Neural cell (in vitro differentiated cells): ENCODE measurements around the gene TRIM4. TPM values are rescaled to one million over a fixed set of nuclear protein-coding genes. Genes with fewer than 3 reads are reported as not detected.
"Not testable (repeated sequence)": the region's sequence is repeated elsewhere in the genome, so short reads cannot be mapped to it uniquely, and the experiment has no call there.

Experiments
- H2AFZ ChIP-seq: fragments of 200-600, 300-800 bp; sonication (generic), shearing (Covaris generic); 2 replicates; pipeline ENCODE4 v1.6.0; 2014; ENCODE audit warnings: low read depth, mild to moderate bottlenecking, antibody characterized with exemption, low read length, moderate library complexity
- H3F3A ChIP-seq: fragments of 200-600 bp; shearing (Covaris generic); 2 replicates; pipeline ENCODE4 v1.6.1; 2016; ENCODE audit warnings: mild to moderate bottlenecking, moderate library complexity, mixed read lengths, antibody characterized with exemption, low read length; ENCODE audit not compliant: insufficient read depth, poor library complexity, severe bottlenecking
- H3K27ac ChIP-seq: fragments of 200-600, 300-800 bp; sonication (generic), shearing (Covaris generic); 2 replicates; pipeline ENCODE4 v1.5.1; 2014; ENCODE audit warnings: mild to moderate bottlenecking, low read length, moderate library complexity
- H3K27me3 ChIP-seq: fragments of 300-800, 200-600 bp; sonication (generic), shearing (Covaris generic); 2 replicates; pipeline ENCODE4 v1.6.0; 2014; ENCODE audit warnings: mild to moderate bottlenecking, low read depth, low read length, moderate library complexity; ENCODE audit not compliant: insufficient read depth
- H3K36me3 ChIP-seq: fragments of 300-800, 200-600 bp; sonication (generic), shearing (Covaris generic); 2 replicates; pipeline ENCODE4 v1.5.1; 2014; ENCODE audit warnings: mild to moderate bottlenecking, antibody characterized with exemption, low read length, moderate library complexity; ENCODE audit not compliant: insufficient read depth
- H3K4me2 ChIP-seq: fragments of 300-800, 200-600 bp; sonication (generic), shearing (Covaris generic); 2 replicates; pipeline ENCODE4 v1.6.0; 2014; ENCODE audit warnings: mild to moderate bottlenecking, low read length
- H3K4me3 ChIP-seq: fragments of 300-800, 200-600 bp; sonication (generic), shearing (Covaris generic); 2 replicates; pipeline ENCODE4 v1.5.1; 2014; ENCODE audit warnings: mild to moderate bottlenecking, low read length, moderate library complexity
- H3K79me2 ChIP-seq: fragments of 200-600 bp; shearing (Covaris generic); replicated peaks from 2 replicates; pipeline ENCODE4 v1.6.0; 2014; ENCODE audit warnings: mild to moderate bottlenecking, low read length, moderate library complexity; ENCODE audit not compliant: insufficient read depth
- H3K9ac ChIP-seq: fragments of 300-800, 200-600 bp; sonication (generic), shearing (Covaris generic); 2 replicates; pipeline ENCODE4 v1.6.1; 2016; ENCODE audit warnings: mild to moderate bottlenecking, low read length, mixed read lengths
- H3K9me2 ChIP-seq: fragments of 200-600 bp; shearing (Covaris generic); 2 replicates; pipeline ENCODE4 v1.6.1; 2016; ENCODE audit warnings: mild to moderate bottlenecking, low read length, mixed read lengths; ENCODE audit not compliant: insufficient read depth
- H3K9me3 ChIP-seq: fragments of 200-600, 300-800 bp; sonication (generic), shearing (Covaris generic); 2 replicates; pipeline ENCODE4 v1.6.1; 2016; ENCODE audit warnings: mild to moderate bottlenecking, mixed run types, low read length, moderate library complexity, mixed read lengths
- H4K20me1 ChIP-seq: fragments of 200-600 bp; shearing (Covaris generic); 2 replicates; pipeline ENCODE4 v1.6.1; 2016; ENCODE audit warnings: mild to moderate bottlenecking, mixed run types; ENCODE audit not compliant: insufficient read depth
- CTCF ChIP-seq: fragments of 450-650 bp; IDR thresholded peaks from 2 replicates; pipeline ENCODE4 v1.5.1; 2014; ENCODE audit warnings: antibody characterized with exemption, mild to moderate bottlenecking, moderate library complexity; ENCODE audit not compliant: poor library complexity, severe bottlenecking
- EP300 ChIP-seq: fragments of 450-650 bp; conservative IDR thresholded peaks from 2 replicates; pipeline ENCODE4 v1.6.1; 2014; ENCODE audit warnings: antibody characterized with exemption, mild to moderate bottlenecking, moderate library complexity; ENCODE audit not compliant: poor library complexity, severe bottlenecking
- EZH2 ChIP-seq: fragments of 200-600, 300-800 bp; shearing (Covaris generic), sonication (generic); IDR thresholded peaks from 2 replicates; pipeline ENCODE4 v1.6.1; 2014; ENCODE audit warnings: antibody characterized with exemption, low read length, borderline replicate concordance, mild to moderate bottlenecking; ENCODE audit not compliant: insufficient read depth, poor library complexity, severe bottlenecking
- MXI1 ChIP-seq: fragments of 450-650 bp; conservative IDR thresholded peaks from 2 replicates; pipeline ENCODE4 v1.6.1; 2014; ENCODE audit warnings: antibody characterized with exemption, mild to moderate bottlenecking; ENCODE audit not compliant: poor library complexity, severe bottlenecking
- POLR2AphosphoS5 ChIP-seq: IDR thresholded peaks from 2 replicates; pipeline ENCODE4 v1.6.1; 2012
- RAD21 ChIP-seq: fragments of 450-650 bp; conservative IDR thresholded peaks from 2 replicates; pipeline ENCODE4 v1.6.1; 2014; ENCODE audit warnings: antibody characterized with exemption, mild to moderate bottlenecking, moderate library complexity
- REST ChIP-seq: IDR thresholded peaks from 2 replicates; pipeline ENCODE4 v1.6.1; 2012; ENCODE audit warnings: borderline replicate concordance
- SMC3 ChIP-seq: fragments of 450-650 bp; conservative IDR thresholded peaks from 2 replicates; pipeline ENCODE4 v1.6.1; 2014; ENCODE audit warnings: antibody characterized with exemption, mild to moderate bottlenecking, moderate library complexity; ENCODE audit not compliant: poor library complexity
- TAF1 ChIP-seq: IDR thresholded peaks from 2 replicates; pipeline ENCODE4 v1.6.1; 2012; ENCODE audit warnings: low read depth
- polyA plus RNA-seq: library from polyadenylated mRNA; depleted of rRNA; stranded (reverse); fragments of >200 nt; gene quantifications from 2 replicates; pipeline ENCODE4 v1.2.3, GENCODE V29; 2014

The TRIM4 gene
- polyA plus RNA-seq, 1 donor from 2014 or later, result not detected

- no peak overlapping the region for H3K27ac ChIP-seq
- H2AFZ ChIP-seq, result no peak overlapping the region
- no peaks in the 10 kb centered on the region for H4K20me1 ChIP-seq
- no peak overlapping the region for H3K4me3 ChIP-seq
- H3F3A ChIP-seq, result no peaks in the 10 kb centered on the region
- H3K9me2 ChIP-seq, result no peaks in the 10 kb centered on the region
- no peaks in the 10 kb centered on the region for H3K79me2 ChIP-seq
- no peak overlapping the region for H3K4me2 ChIP-seq
- no peaks in the 10 kb centered on the region for H3K9me3 ChIP-seq
- no peaks in the 10 kb centered on the region for H3K27me3 ChIP-seq
- TF ChIP-seq POLR2AphosphoS5, result no peak
- no peak for TF ChIP-seq CTCF
- TF ChIP-seq RAD21, result no peak
- TF ChIP-seq EZH2, result no peak
- TF ChIP-seq REST, result no peak
- no peak for TF ChIP-seq MXI1
- no peak for TF ChIP-seq SMC3
- TF ChIP-seq EP300, result no peak
- no peak for TF ChIP-seq TAF1
- no peaks in the 10 kb centered on the region for H3K36me3 ChIP-seq
- H3K9ac ChIP-seq, result no peak overlapping the region
These were observed 35.9 kb upstream of the TRIM4 start for GRCh38 chr7:99955247-99955646.

GRCh38 chr7:99954643-99955042 lies 35.3 kb upstream of the TRIM4 start:
- H4K20me1 ChIP-seq, H3K4me3 ChIP-seq, H3K9me3 ChIP-seq, H3K9me2 ChIP-seq, H3K9ac ChIP-seq, H3K36me3 ChIP-seq, H3K4me2 ChIP-seq, H2AFZ ChIP-seq, H3F3A ChIP-seq, H3K79me2 ChIP-seq, H3K27ac ChIP-seq, H3K27me3 ChIP-seq: not testable (repeated sequence)

- Histone ChIP-seq H3K79me2 (no peaks in the 10 kb centered on the region), H2AFZ (no peak overlapping the region), H4K20me1 (no peaks in the 10 kb centered on the region), H3K27ac (no peak overlapping the region), H3K27me3 (no peaks in the 10 kb centered on the region), H3K4me2 (no peak overlapping the region), H3K9ac (no peak overlapping the region), H3K4me3 (no peak overlapping the region), H3F3A (no peaks in the 10 kb centered on the region), H3K9me2 (no peaks in the 10 kb centered on the region), H3K36me3 (no peaks in the 10 kb centered on the region), H3K9me3 (no peaks in the 10 kb centered on the region)
- TF ChIP-seq TAF1, result no peak
- no peak for TF ChIP-seq SMC3
- no peak for TF ChIP-seq EZH2
- TF ChIP-seq REST, result no peak
These were observed 34.3 kb upstream of the TRIM4 start for GRCh38 chr7:99953649-99954048.

GRCh38 chr7:99952649-99953048 lies 33.3 kb upstream of the TRIM4 start:
- not testable (repeated sequence) for H3K27me3 ChIP-seq, H3K27ac ChIP-seq, H3K4me3 ChIP-seq, H3K9ac ChIP-seq, H2AFZ ChIP-seq, H3K4me2 ChIP-seq, H3K79me2 ChIP-seq, H3F3A ChIP-seq, H4K20me1 ChIP-seq, H3K9me3 ChIP-seq, H3K36me3 ChIP-seq, H3K9me2 ChIP-seq
